GM19351 (cell line): ENCODE data around the gene PDS5A.
"Not testable (repeated sequence)": the region's sequence is repeated elsewhere in the genome, so short reads cannot be mapped to it uniquely, and the experiment has no call there.

Source experiments
- ATAC-seq: cut with Tn5 transposase; IDR thresholded peaks from one replicate; pipeline ENCODE4 v1.9.1; 2021; ENCODE audit warnings: mild to moderate bottlenecking, moderate library complexity; ENCODE audit not compliant: unreplicated experiment

PDS5A gene

GRCh38 chr4:39963656-39964055 lies 14.1 kb downstream of the PDS5A start:
- ATAC-seq: no peak

- no peak for ATAC-seq
Measured at GRCh38 chr4:39961311-39961877, 16.3 kb downstream of the PDS5A start.

GRCh38 chr4:39950861-39951481 lies 26.7 kb downstream of the PDS5A start:
- no peak for ATAC-seq

- ATAC-seq: no peak
Measured at GRCh38 chr4:39947963-39948362, 29.7 kb downstream of the PDS5A start.

- no peak for ATAC-seq
Measured at GRCh38 chr4:39947417-39947816, 30.3 kb downstream of the PDS5A start.

GRCh38 chr4:39944245-39944644 lies 33.5 kb downstream of the PDS5A start:
- not testable (repeated sequence) for ATAC-seq

GRCh38 chr4:39942507-39942906 lies 35.2 kb downstream of the PDS5A start:
- ATAC-seq: peak; percentile 41

- no peak for ATAC-seq
Measured at GRCh38 chr4:39941682-39942217, 36.0 kb downstream of the PDS5A start.

GRCh38 chr4:39937683-39938268 lies 39.9 kb downstream of the PDS5A start:
- peak; percentile 61 for ATAC-seq

- ATAC-seq: no peak
Measured at GRCh38 chr4:39936565-39937418, 40.9 kb downstream of the PDS5A start.

- no peak for ATAC-seq
Measured at GRCh38 chr4:39933671-39934590, 43.8 kb downstream of the PDS5A start.

GRCh38 chr4:39932776-39933402 lies 44.8 kb downstream of the PDS5A start:
- no peak for ATAC-seq

- ATAC-seq: peak; percentile 70
Measured at GRCh38 chr4:39931441-39931901, 46.2 kb downstream of the PDS5A start.

GRCh38 chr4:39928538-39928937 lies 49.2 kb downstream of the PDS5A start:
- ATAC-seq: no peak

- ATAC-seq: no peak
Measured at GRCh38 chr4:39924014-39924413, 53.7 kb downstream of the PDS5A start.

- ATAC-seq: no peak
Measured at GRCh38 chr4:39922399-39922798, 55.3 kb downstream of the PDS5A start.

- ATAC-seq: no peak
Measured at GRCh38 chr4:39913471-39913870, 64.2 kb downstream of the PDS5A start.

- no peak for ATAC-seq
Measured at GRCh38 chr4:39910064-39910463, 67.6 kb downstream of the PDS5A start.

GRCh38 chr4:39908284-39908683 lies 69.4 kb downstream of the PDS5A start:
- no peak for ATAC-seq

GRCh38 chr4:39905656-39906055 lies 72.1 kb downstream of the PDS5A start:
- ATAC-seq: no peak
